ENCODE measurements around the gene ZNF827.

- TF ChIP-seq EP300 (IDR thresholded peaks at IDR 0.05; ENCODE audit: borderline replicate concordance in 1 of 2, low read depth in 2 of 2, low read length in 2 of 2): no peak
- no peak for TF ChIP-seq CTCF (IDR thresholded peaks at IDR 0.05; ENCODE audit: control extremely low read depth in 1 of 3, insufficient read depth in 1 of 3, low read depth in 1 of 3, low read length in 3 of 3)
- TF ChIP-seq POLR2A (IDR thresholded peaks at IDR 0.05; ENCODE audit: control extremely low read depth in 1 of 2, low read depth in 2 of 2, low read length in 2 of 2): peak in 1 of 2 experiments; percentile 83; a peak in 2 of 3 replicates
- no peak for TF ChIP-seq EZH2 (IDR thresholded peaks at IDR 0.05; ENCODE audit: low read depth, low read length, severe bottlenecking)
- TF ChIP-seq CREB1 (IDR thresholded peaks at IDR 0.05): no peak; the same call in 1 of the 2 replicates
- no peak for TF ChIP-seq KDM1A (IDR thresholded peaks at IDR 0.05; ENCODE audit: borderline replicate concordance, low read length)
Observed at GRCh38 chr4:145938618-145939440, at the start of gene ZNF827.

Data from H1 (cell line).